GM18520 (cell line): ENCODE data around the gene GPC1.

Experiments
- ATAC-seq: cut with Tn5 transposase; IDR thresholded peaks from one replicate; pipeline ENCODE4 v1.9.1; 2021; ENCODE audit not compliant: unreplicated experiment

Gene GPC1

GRCh38 chr2:240509667-240510512, 74.4 kb downstream of the GPC1 start:
- ATAC-seq = no peak

- ATAC-seq = no peak
Observed at GRCh38 chr2:240510513-240511210, 75.2 kb downstream of the GPC1 start.

GRCh38 chr2:240511351-240512108, 76.1 kb downstream of the GPC1 start:
- no peak for ATAC-seq

DNA sequence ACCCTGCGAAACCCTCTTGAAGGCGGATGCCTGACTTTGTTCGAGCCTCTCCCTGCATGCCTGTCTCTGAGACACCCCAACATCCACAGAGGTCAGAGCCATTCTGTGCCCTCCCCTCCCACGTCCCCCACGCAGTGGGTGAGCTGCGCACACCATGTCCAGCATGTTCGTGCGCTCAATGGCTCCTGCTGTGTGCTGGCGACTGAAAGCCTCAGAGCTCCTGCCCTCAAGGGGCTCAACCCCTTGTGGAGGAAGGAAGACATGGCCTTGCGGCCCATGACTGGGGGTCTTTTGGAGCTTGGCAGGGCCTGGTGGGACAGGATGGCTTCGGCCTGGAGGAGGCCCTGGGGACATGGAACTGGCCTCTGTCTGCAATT, 76.6 kb downstream of the GPC1 start:
- ATAC-seq = no peak

- no peak for ATAC-seq
Observed at GRCh38 chr2:240512666-240513535, 77.4 kb downstream of the GPC1 start.

GRCh38 chr2:240513549-240514287, 78.3 kb downstream of the GPC1 start:
- peak; percentile 88 for ATAC-seq

DNA sequence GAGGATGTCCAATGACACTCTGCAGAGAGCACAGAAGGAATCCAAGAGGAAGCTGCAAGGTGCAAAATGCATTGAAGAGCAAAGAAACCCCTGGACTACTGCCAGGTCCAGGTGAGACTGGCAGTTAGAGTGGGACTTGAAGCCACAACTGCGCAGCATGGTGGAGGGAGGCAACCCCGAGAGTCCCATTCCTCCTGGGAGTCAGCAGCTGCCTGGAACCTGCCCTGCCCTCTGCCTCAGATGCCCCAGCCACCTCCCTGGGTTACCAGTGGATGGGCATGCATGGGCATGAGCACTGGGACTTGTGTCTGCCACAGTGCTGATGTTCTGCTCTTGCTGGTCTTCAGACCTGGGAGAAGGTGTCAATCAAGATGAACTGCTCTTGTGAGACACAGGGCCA, 79.2 kb downstream of the GPC1 start:
- ATAC-seq = no peak

- no peak for ATAC-seq
Observed at GRCh38 chr2:240517342-240517741, 81.9 kb downstream of the GPC1 start.
